HL-60 (cell line): ENCODE results near the gene CDYL.

Source experiments
- CTCF ChIP-seq: IDR thresholded peaks from one replicate; pipeline ENCODE4 v1.5.1; 2011; ENCODE audit warnings: low read length, control low read depth, inconsistent platforms; ENCODE audit not compliant: insufficient read depth
- POLR2AphosphoS5 ChIP-seq: IDR thresholded peaks from 2 replicates; pipeline ENCODE4 v1.6.1; 2012; ENCODE audit warnings: low read depth
- REST ChIP-seq: IDR thresholded peaks from 2 replicates; pipeline ENCODE4 v1.6.1; 2012; ENCODE audit warnings: low read depth; ENCODE audit not compliant: insufficient replicate concordance
- SPI1 ChIP-seq: IDR thresholded peaks from 2 replicates; pipeline ENCODE4 v1.6.1; 2012; ENCODE audit warnings: low read depth, mild to moderate bottlenecking, borderline replicate concordance

- TF ChIP-seq POLR2AphosphoS5 (no peak), CTCF (no peak), REST (no peak), SPI1 (no peak)
Measured at GRCh38 chr6:4851035-4851434, 74.8 kb downstream of the CDYL start.
